ENCODE data around the gene CDH13.

Gene CDH13

DNA sequence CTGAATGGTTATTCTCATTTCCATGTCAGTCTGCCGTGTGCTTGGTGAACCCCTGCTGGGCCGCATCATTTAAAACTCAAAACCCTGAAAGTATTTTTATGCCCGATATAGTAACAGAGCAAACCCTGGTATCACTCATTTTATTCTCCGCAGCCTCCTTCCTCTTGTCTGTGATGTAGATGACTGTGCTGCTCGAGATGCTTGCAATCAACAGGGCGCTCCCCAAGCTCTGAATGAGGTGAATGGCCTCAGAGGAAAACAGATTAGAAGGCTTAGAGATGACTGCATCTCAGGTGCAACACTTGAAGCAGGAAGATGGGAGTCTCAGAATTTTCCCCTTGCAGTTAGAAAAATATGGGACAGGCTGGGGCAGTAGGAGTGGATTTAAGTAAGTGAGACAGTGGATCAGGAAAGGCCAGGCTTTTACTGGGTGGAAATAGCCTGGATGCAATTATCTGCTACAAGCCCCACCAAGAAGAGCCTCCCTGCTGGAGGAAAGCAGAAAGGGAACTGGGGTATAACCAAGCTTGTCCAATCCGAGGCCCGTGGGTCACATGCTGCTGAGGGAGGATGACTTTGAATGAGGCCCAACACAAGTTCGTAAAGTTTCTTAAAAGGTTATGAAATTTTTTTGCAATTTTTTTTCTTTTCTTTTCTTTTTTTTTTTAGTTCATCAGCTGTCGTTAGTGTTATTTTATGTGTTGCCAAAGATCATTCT is 166.9 kb downstream of the CDH13 start:
- no peak for DNase-seq

DNA sequence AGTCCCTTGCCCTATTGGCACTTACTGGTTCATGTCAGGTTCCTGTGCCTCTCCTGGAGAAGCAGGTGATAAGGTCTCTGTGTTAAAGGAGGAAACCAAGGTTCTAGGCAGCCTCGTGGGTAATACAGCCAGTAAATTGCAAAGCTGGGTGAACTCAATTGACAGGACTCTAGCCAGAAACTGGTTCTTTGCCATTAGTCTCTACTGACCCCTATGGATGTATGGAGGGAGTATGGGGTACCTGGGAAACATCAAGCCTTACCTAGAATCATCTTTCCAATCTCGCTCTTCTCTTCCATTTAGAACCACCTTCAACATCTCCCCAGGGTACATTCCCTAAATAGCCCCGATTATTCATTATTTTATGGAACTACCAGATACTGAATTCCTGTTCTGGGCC is 169.3 kb downstream of the CDH13 start:
- DNase-seq: no peak

DNA sequence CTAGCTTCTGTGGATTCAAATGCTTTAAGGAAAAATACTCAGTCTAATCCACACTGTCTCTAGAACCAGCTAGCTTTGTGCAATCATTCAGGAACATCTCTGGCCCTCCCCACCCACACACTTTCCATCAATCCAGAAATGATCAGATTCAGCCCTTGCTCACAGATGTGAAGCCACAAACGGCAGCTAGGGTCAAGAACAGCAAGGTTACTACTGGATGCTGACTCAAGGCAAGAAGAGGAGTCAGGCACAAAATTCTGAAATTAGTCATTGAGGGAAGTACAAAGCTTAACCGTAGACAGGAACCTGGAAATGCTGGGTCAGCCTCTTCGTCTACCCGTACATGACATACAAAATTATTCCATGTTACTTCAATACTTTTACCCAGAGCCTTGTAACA is 174.6 kb downstream of the CDH13 start:
- DNase-seq: peak; percentile 86

DNA sequence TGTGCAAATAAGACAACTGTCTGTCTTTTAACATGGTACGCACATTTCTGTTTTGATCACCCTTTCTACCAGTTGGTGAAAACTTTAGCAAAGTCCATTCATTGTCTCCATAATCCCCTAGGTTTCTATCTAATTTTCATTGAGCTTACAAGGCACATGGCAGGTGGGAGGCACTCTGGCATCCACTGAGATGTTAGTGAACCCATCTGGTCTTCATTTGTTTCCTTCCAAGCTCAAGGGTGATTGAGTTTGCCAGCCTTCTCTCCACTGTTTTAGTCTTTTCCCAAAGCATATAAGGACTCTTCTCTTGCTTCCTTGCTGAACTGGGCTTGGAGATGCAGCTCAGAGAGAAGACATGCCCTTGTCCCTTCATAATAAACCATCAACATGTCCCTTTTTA is 179.1 kb downstream of the CDH13 start:
- DNase-seq: no peak

DNA sequence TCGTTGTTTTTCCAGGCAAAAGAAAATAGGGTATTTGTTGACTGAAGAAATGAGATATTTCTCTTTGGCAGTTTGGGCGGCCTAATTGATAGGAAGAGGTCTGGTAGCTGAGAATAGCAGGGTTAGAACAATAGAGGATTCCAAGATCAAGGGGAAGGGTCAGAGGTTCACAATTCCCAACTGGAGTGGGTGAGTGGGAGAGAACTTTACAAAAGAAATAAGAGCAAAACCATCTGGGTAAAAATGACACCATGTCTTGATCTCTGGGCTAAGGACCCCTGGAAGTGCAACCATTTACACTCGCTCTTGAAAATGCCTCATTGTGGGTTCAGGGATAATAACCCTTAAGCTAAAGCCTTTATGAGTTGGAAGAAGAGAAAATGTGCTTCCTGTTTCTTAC is 180.5 kb downstream of the CDH13 start:
- DNase-seq: no peak

DNA sequence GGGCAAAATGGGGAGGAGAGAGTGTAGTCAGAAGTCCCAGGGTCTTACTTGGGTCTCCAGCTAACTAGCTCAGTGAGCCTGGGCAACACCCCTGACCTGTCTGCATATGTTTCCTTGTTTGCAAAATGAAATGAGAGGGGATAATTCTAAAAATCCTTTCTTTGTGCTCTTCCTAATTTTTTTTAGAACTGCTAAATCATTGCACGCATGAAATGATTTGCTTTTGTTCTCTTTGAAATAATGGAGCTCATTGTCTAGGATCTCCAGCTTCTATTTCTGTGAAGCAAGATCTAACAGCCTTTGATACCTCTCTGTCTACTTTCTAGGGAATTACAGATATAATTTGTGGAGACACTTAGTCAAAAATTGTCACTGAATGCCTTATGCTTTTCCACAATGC is 181.3 kb downstream of the CDH13 start:
- DNase-seq: no peak

DNA sequence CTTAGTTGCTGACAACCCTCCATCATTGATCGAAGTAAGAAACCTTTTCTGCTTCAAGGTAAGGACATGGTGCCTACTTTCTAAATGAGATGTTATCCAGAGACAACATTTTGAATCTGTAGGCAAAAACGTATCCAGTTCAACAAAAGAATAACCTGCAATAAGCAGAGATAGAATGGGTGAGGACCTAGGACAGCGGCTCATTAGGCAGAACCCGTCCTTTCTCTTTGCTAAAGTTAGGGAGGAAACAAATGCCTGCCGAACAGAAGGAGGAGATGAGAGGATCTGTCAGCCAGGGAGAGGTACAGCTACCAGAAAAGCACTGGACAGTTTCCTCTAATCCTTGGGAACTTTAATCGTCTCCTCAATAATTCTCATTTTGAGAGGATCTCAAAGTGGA is 183.3 kb downstream of the CDH13 start:
- DNase-seq: no peak

DNA sequence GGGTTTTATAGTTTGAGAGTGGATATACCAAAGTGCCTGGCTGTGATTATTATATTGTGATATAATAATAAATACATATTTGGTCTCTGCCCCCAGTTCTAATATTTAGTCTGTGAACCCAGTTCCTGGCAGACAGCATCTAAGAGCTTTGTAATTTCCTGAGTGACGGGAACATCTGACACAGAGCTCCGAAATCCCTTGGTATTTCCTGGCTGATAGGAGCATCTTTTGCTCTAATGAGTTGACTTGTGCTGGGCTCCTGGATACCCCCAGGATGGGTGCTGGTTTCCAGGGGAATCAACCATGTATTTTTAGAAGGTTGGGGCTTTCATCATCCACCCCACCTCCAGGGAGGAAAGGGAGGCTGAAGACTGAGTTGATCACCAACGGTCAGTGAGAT is 187.3 kb downstream of the CDH13 start:
- no peak for DNase-seq

DNA sequence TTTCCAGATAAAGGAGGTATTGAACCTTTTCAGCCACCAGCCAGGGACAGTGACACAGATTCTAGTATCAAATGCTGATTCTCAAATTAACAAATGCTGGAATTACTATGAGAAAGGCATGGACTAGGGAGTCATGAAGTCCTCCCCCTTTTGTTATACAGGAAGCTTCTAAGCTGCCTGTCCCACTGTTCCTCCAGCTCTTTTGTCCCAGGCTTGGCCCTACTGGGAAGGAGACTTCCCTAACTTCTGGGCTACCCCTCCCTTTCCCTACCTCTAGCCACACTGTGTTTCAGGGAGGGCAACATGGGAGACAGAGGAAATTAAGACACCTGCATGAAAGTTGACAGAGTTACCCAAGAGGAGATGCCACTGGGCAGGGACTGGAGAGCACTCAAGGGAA is 192.5 kb downstream of the CDH13 start:
- no peak for DNase-seq

DNA sequence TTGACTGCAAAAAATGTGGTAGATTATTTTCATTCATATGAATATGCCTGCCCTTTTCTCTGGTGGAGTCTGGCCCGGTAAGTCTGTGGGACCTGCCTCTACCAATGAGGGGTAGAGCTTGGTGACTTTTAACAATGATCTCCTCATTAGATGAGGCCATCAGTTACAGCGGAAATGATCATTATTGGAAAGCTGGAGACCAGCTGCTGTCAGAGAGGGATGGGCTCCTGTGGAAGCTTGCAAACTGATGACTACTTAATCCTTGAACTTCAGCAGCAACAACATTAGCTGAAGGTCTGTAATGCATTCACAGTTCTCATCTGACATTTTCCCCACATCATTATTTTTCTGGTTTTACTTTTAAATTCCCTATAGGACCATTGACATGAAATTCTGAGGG is 194.1 kb downstream of the CDH13 start:
- DNase-seq: no peak

DNA sequence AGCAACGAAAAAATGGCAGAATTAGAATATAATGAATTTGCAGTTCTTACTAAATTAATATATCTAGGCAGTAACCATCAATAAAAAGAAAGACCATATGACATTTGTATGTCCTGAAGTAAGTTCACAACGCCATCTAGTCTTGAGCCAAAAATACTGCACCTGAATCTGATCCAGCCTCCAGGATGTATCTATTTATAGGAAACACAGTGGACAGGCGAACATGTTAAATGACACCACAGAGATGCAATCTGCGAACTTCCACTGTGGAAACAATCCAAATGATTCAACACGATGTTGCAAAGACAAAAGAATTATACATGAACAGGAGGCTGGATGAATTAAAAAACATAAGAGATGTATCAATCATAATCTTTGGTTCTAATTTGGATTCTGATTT is 197.6 kb downstream of the CDH13 start:
- DNase-seq: peak; percentile 8

DNA sequence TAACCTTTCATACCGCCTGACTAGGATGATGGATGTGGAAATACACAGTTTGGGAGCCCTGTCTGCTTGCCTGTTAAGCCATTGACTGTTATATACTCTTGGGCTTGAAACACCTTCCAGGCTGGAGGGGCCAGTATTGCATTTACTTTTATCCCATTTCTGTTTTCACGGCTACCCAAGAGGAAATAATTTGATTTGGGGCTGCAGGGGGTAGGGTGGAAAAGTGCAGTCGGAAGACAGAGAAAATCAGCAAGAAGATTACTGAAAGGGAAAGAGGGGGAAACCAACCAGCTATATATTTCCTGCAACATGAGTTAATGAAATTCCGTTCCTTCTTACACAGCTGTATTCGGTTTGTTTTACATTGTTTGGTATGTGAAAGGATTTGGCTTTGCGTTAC is 202.5 kb downstream of the CDH13 start:
- no peak for DNase-seq

DNA sequence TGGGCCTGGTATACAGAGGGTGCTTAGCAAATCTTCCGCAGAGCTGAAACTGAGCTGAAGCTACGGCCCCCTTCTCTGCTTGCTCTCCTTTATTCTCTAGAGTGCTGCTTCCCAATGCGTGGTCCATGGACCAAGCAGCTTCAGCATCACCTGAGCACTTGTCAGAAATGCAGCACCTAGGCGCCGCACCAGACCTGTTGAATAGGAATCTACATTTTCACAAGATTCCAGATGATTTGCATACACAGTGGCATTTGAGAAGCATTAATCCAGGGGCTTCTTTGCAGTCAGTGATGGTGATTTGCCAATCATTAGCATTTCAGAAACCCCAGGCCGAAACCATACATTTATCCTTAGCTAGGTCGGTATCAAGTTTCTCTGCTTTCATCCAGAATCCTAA is 204.2 kb downstream of the CDH13 start:
- no peak for DNase-seq

DNA sequence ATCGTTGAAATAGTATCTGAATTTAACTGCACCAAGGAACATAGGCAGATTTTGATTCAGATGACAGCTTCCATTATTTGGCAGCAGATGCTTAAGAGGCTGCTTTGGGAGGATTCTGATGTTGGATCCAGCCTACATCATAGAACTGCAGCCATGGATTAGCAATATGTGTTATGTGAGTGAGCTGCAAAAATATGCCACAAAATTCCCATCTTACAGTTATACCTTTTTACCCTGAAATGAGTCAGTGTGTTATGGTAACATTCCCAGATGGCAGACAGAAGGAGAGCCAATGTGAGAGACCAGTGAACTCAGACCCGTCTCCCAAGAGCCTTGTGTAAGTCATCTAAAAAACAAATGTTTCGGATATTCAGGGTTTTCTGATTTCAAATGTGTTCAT is 206.1 kb downstream of the CDH13 start:
- no peak for DNase-seq

DNA sequence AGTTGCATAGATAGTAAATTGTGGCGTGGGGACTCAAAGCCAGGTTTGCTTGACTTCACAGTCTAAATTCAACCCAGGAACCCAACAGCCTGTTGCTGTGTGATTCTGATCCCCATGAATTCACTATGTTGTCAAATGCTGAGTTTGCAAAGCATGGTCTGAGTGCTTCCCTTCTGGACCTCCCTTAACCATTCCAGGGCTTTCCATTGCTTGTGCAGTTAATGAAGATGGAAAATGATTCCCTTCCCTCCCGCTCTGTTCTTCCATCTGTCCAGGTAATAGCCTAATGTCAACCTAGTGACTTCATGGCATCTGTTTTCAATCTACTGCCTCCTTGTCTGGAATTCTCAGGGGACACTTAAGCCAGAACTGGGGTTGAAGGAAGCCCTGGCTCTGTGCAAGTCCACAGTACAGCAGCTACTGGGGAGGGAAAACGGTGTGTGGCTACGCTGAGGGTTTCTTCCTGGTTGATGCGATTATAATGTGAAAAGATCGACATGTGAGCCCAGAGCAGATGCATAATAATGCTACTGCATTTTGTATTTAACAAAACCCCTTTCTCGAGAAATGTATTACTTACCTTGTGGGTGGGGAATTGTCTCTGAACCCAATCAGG is 206.7 kb downstream of the CDH13 start:
- no peak for DNase-seq

DNA sequence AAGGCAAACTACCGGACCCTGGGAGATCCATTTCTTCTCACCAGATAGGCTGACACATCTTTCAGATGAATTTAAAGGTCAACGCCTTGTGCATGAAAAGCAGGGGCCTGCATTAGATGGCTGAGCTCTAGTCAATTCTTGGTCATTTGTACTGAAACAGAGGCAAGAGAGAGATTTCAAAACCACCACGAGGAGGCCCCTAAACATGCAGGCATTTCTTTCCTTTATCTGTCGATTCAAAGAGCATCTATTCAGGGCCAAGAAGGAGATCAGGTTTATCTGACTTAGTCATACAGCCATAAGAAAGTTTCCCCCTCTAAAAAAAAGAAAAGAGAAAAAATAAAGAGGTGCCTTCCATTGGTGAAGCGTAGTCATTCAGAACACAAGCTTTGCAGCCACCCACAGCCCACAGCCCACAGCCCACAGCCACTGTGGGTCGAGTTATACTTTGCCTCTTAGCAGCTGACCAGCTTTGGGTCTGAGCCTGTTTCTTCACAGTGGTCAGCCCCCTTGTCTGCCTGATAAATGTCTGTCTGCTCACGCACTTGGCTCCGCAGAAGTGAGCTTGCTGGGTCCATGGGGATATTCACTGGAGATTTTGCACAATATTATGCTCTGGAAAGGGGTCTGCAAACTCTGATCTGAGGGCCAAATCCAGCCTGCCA is 207.5 kb downstream of the CDH13 start:
- no peak for DNase-seq

DNA sequence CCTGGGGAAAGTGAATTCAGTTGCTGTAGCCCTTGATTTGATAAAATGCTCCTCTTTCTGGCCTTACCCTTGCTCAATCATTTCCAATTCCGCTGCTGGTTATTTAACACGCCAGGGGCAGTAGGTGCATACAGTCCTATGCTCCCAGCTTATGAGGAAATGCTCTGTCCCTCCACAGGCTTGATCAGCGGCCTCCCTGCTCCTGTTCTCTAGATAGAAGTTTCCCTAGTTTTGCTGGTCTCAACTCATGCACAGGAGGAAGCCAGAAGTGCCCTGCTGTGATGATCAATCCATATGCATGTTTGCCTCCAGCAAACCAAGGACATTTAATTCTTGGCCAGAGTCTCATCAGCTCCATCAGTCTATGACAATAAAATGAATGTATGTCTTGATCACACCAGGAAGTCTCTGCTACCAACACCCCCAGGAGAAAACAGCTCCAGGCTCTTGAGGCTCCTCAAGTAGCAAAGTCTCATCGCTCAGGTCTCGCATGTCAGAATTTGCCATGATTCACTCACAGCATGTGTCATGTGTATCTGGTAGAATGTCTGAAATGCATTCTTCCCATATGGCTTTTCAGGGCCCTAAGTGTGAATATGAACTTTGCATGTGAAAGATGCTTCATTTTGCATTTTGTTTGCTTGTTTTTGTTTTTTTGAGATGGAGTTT is 208.9 kb downstream of the CDH13 start:
- DNase-seq: no peak

DNA sequence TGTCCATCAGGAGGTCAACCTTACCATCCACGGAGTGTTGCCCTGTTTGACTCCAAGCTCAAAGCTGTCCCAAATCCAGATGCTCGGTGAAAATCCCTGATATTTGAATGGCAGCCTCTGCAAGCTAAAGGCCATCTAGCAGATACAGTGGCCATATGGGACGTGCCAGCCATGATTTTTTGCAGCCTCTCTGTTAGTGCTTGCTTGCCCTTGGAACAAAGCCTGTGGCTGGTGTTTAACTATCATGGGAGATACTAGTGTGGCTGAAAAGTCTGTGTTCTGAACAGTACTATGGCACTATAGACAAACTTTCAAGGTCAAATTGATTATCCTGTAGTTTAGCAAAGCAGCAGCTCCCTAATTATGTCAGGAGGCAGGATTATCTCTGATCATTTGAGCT is 214.3 kb downstream of the CDH13 start:
- DNase-seq: no peak

DNA sequence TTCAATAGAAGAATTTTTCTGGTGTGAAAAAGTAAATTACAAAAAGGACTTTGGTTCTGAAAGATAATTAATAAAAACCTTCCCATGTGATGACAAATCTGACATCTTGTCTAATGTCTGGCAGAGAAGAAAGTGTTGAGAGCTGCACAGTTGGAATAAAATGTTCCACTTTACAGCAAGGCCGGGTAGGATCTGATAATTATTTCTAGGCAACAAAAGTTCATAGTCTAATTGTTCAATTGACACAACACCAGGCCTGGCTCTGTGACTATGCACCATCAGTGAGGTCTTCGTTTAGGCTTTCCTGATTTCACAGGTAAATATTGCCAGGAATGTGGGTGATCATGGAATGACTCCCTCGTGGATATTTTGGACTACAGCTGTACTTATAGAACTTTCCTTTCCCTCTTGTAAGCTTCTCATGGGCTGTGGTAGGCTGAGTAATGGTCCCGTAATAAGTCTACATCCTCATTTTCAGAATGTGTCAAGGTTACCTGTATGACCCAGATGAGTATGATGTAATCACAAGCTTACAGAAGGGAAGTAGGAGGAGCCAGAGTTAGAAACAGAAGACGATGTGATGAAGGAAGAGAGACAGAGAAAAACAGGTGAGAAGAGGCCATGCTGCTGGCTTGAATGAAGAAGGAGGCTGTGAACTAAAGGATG is 217.0 kb downstream of the CDH13 start:
- DNase-seq: no peak

DNA sequence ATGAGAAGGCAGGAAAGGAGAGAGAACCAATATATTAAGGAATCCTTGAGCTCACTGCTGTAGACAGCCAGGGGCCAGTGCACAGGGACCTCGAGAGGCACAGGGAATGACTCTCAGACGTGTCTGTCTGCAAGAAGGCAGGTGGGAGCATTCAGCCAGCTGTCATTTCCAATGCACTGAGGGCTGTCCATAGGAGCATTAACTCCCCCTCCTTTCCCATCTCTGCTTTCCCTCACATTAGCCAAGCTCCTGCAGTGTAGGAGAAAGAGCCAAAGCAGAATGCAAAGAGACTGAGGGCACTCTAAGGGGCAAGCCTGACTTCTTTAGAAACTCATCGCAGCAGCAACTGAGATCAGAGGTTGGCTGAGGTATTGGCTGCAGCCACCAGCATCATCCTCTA is 218.3 kb downstream of the CDH13 start:
- no peak for DNase-seq

DNA sequence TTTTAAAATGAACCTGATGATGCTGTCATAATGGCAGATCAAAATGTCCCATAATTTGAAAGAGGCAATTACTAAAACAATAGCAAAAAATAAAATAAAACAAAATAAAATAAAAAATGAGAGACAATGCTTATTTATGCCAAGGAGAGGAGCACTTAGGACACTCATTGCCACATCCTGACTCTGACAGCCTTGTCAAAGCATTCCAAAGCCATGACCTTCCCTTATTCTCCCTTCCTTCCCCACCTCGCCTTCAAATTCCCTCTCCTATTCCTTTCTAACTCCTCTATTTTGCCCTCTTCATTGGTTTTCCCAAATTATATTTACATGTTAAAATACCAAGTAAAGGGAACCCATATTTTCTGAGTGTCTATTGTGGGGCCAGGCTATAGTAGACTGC is 220.0 kb downstream of the CDH13 start:
- DNase-seq: no peak

DNA sequence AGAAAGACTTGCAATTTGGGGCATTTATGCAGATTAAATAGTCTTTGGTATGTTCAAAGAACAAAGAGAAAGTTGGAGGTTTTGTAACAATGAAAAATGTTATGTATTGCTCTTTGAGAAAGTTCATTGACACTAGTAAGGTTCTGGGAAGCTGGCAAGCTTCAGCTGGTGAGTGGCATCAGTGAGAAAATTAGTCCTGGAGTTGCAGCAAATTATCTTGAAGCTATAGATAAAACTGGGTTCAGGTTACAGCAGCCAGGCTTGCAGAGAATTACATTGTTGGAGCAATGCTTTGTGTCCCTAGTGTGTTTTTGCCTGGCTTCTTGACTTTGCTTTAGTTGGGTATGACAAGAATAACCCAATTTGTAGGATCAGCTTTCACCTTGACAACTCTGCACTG is 221.2 kb downstream of the CDH13 start:
- no peak for DNase-seq

DNA sequence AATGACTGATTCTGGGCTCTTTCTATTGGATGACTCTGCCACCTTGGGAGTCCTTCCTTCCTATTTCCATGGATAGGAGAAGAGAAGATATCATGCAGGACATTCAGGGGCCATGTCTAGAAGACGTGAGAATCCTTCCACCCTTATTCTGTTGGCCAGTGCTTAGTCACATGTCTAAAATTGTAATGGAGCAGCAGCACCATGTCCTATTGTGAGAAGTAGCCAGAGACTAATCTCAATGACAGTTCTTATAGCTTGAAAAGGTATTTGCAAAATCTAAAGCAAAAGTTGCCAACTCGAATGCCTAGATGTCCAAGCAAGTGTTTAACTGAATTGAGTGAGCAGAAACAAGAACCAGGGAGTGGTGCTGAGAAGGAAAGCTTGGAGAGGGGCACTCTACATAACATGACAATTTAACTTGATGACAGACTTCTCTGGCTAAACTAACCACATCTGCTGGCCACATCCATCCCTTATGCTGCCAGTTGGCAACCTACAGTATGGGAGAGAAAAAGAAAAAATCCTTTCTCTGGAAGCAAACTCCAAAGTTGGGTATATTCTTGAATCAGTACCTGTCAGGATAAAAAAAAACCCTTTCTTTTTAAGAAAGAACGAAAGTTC is 225.7 kb downstream of the CDH13 start:
- DNase-seq: no peak

All from activated CD4-positive, alpha-beta T cell treated with anti-CD3 and anti-CD28 coated beads, Interleukin-2, amount 50 U/mL, for 16 hours (primary cell).